GM19463 (cell line): Measurements from ENCODE around the gene ZNF578.
"Not testable (repeated sequence)": the region's sequence is repeated elsewhere in the genome, so short reads cannot be mapped to it uniquely, and the experiment has no call there.

Experiments
- ATAC-seq: cut with Tn5 transposase; IDR thresholded peaks from one replicate; pipeline ENCODE4 v1.9.1; 2021; ENCODE audit warnings: mild to moderate bottlenecking, moderate library complexity; ENCODE audit not compliant: unreplicated experiment

Gene ZNF578

DNA sequence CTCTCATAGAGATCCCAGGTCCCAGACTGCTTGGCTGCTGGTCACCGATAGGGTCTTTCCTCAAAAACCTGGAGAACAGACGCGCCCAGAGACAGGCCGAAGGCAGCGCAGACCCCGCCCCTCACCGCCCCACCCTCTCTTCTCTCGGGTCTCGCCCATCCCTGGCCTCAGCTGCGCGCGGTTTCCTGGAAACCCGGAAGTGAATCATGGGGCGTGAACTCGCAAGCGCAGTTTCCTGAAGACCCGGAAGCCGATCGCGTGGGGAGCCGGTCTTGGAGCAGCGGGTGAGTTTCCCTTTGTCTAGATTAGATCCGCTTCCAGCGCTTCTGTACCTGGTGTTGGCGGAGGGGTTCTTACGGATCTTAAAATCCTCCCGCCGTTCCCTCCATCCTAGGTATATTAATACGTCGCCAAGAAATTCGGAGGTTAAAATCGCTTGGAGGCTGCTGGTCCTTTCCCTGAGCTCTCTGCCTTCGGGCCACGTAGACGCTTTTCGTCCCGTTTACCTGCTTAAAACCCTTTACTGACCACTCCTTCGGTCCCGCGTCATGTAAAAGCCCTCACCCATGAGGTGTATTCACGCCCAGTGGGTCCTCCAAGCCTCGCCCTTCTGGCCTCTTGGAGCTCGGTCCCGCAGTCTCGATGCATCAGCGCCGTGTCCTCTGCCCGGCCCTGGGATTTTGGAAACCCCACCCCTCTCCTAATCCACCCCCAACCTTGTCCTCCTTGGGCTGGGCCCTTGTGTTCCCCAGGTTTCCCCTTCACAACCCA, at the start of gene ZNF578:
Gene ZNF578, plus strand, starts transcription at position 230 of the 771 bp plus-strand sequence. CDS start 48,293 bp downstream, outside the sequence.
- no peak for ATAC-seq

DNA sequence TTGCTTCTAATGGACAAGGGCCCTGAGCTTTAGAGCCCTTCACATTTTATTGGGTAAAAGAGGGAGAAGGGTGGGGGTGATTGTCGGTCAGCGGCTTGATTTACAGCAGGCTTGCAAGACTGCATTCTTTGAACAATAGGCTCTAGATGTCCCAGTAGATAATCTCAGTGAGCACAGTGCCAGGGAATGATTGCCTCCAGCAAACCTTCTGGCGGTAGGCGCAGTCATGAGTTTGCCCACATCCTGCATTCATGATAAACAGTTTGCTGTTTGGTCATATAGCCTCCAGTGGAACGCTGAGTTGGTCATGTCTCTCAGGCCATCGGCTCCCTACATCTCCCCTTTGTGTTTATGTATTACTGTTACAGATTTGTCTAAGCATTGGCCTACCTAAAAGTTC, 43.1 kb upstream of the ZNF578 start:
- no peak for ATAC-seq

DNA sequence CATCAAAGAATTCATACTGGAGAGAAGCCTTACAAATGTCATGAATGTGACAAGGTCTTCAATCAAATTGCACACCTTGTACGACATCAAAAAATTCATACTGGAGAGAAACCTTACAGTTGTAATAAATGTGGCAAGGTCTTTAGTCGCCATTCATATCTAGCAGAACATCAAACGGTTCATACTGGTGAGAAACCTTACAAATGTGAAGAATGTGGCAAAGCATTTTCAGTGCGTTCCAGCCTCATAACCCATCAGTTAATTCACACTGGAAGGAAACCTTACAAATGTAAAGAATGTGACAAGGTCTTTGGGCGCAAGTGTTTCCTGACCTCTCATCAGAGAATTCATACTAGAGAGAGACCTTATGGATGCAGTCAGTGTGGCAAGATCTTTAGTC, 37.6 kb upstream of the ZNF578 start:
- ATAC-seq: no peak

DNA sequence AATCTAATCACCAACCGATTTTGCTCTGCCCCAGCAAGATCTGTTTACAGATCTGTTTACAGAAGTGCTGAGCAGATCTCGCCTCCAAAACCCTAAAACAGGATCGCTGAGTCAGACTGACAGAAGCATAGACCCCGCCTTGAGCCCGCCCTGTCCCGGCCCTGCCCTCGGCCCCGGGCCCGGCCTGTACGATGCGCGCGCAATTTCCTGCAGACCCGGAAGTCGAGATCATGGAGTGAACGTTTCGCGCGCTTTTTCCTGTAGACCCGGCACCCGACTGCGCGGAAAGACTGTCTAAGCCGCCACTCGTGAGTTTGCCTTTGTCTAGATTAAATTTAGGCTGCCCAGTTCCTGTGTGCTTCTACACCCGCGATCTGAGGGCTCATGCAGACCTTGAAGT, 24.4 kb upstream of the ZNF578 start, which contains the start of gene ZNF534:
Gene ZNF534, plus strand, starts transcription at position 212 of the 400 bp plus-strand sequence. CDS start 2,327 bp downstream, outside the sequence.
- no peak for ATAC-seq

DNA sequence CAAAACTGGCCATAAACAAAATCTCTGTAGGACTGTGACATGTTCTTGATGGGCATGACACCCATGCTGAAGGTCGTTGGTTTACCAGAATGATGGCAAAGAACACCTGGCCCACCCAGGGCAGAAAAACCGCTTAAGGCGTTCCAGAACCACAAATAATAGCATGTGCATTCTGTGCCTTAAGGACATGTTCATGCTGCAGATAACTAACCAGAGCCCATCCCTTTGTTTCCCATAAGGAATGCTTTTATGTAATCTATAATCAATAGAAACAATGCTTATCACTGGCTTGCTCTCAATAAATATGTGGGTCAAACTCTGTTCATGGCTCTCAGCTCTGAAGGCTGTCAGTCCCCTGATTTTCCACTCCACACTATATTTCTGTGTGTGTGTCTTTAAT, 11.2 kb upstream of the ZNF578 start:
- no peak for ATAC-seq

DNA sequence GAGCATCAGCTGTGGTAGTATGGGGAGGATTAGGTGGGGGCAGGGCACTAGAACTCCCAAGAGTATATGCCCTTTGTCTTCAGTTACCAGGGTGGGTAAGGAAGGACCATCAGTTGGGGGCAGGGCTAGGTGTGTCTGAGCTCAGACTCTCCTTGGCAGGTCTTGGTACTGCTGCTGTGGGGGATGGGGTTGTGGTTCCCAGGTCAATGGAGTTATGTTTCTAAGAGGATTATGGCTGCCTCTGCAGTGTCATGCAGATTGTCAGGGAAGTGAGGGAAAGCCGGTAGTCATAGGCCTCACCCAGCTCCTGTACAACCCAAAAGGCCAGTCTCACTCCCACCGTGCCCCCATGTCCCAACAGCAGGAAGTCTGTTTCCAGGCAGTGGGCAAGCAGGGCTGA, 8.8 kb upstream of the ZNF578 start:
- ATAC-seq: no peak

- ATAC-seq: no peak
These were observed 2.1 kb upstream of the ZNF578 start for GRCh38 chr19:52451241-52451640.

- ATAC-seq: no peak
These were observed 11.6 kb downstream of the ZNF578 start for GRCh38 chr19:52464798-52465470.

DNA sequence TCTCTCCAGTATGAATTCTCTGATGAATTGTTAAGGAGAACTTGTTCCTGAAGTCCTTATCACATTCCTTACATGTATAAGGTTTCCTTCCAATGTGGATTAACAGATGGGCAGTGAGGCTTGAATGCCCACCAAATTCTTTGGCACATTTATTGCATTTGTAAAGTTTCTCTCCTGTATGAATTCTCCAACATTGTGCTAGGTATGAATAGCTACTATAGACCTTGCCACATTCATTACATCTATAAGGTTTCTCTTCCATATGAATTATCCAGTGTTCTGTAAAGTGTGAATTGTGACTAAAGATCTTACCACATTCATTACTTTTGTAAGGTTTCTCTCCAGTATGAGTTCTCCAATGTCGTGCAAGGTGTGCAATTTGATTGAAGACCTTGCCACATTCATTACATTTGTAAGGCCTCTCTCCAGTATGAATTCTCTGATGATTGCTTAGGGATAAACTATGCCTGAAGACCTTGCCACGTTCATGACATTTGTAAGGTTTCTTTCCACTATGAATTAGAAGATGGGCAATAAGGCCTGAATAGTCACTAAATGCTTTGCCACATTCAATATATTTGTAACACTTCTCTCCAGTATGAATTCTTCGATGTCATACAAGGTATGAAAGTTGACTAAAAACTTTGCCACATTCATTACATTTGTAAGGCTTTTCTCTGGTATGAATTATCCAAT, 20.4 kb downstream of the ZNF578 start:
- no peak for ATAC-seq

GRCh38 chr19:52474351-52475127, 21.2 kb downstream of the ZNF578 start:
- ATAC-seq: no peak

- ATAC-seq: not testable (repeated sequence)
These were observed 30.9 kb downstream of the ZNF578 start for GRCh38 chr19:52484111-52484743.

GRCh38 chr19:52485064-52485463, 31.7 kb downstream of the ZNF578 start:
- ATAC-seq: not testable (repeated sequence)

DNA sequence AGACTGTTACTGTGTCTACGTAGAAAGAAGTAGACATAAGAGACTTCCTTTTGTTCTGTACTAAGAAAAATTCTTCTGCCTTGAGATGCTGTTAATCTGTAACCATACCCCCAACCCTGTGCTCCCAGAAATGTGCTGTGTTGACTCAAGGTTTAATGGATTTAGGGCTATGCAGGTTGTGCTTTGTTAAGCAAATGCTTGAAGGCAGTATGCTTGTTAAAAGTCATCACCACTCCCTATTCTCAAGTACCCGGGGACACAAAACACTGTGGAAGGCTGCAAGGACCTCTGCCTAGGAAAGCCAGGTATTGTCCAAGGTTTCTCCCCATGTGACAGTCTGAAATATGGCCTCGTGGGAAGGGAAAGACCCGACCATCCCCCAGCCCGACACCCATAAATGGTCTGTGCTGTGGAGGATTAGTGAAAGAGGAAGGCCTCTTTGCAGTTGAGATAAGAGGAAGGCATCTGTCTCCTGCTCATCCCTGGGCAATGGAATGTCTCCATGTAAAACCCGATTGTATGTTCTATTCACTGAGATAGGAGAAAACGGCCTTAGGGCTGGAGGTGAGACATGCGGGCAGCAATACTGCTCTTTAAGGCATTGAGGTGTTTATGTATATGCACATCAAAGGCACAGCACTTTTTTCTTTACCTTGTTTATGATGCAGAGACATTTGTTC, 32.3 kb downstream of the ZNF578 start:
- ATAC-seq: not testable (repeated sequence)

DNA sequence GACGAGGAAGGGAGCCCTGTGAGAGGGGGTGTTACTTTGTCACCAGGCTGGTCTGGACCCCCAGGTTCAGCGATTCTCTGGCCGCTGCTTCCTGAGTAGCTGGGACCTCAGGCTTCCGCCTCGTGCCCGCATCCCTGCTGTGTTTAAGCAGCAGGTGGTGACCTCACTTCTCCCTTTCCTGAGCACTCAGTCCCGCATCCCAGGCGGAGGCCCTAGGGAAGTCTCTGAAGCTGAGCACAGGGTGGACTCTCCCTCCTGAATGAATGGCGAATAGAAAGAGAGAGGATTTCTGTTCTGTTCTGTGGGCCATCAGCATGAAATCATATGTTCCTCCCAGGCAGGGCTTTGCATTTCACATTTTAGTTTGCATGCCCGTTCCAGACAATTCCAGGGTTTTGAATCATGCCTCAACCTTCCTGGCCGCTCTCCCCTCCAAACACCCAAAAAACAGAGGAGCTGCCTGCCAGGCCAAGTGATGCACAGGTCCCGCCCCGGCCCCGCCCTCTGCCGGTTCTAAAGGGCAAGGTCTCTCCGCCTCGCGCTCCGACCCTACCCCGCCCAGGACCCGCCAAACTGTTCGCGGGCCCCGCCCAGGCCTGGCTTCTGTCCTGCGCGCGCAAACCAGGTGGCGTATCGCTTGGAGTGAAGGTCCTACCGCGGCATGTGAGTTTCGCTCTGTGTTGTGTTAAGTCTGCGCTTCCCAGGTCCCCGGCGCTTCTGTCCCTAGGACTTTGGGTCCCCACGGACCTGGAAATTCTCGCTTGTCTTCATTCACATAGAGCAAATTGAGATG, 39.0 kb downstream of the ZNF578 start:
- ATAC-seq: no peak

DNA sequence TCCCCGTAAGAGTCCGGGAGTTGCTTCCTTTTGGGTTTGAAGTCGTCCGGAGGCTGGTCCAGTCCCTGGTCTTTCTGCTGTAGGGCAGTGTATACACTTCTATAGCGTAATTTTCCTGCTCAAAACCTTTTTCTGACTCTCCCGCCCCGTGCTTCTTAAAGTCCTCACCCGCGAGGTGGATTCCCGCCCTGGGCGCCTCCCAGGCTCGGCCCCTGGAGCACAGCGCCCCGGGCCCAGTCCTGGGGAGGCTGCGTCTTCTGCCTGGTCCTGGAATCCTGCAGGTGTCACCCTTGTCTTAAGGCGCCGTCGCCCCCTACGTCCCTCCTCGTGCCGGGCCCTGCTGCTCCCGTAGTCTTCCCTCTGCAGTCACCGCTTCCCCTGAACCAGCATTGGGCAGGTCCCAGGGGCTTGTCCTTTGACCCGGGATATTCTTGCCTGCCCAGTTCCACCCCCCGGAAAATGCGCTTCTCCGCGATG, 39.7 kb downstream of the ZNF578 start:
- ATAC-seq: no peak

DNA sequence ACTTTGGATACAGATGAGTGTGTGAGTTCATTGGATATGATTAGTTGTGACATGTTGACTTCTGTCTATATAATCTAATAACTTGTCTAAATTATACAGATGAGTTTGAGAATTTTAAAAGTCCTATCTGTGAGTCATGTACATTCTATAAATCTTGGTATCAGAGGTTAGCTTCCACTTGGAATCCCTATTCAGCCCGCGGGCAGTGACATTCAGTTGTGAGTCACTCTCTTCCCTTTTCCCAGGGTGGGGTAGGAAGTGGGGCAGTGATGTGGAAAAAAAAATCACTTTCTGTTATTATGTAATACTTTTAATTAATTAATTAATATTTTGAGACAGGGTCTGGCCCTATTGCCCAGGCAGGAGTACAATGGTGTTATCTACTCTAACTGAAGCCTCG, 41.2 kb downstream of the ZNF578 start:
- ATAC-seq: no peak

DNA sequence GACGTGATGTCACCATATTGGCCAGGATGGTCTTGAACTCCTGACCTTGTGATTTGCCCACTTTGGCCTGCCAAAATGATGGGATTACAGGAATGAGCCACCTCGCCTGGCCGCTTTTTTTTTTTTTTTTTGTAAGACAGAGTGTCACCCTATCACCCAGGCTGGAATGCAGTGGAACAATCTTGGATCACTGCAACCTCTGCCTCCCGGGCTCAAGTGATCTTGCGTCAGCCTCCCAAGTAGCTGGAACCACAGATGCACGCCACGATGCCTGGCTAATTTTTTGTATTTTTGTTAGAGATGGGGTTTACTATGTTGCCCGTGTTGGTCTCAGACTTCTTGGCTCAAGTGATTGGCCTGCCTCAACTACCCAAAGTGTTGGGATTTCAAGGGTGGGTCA, 45.2 kb downstream of the ZNF578 start:
- ATAC-seq: no peak

GRCh38 chr19:52500474-52500873, 47.1 kb downstream of the ZNF578 start:
- not testable (repeated sequence) for ATAC-seq

DNA sequence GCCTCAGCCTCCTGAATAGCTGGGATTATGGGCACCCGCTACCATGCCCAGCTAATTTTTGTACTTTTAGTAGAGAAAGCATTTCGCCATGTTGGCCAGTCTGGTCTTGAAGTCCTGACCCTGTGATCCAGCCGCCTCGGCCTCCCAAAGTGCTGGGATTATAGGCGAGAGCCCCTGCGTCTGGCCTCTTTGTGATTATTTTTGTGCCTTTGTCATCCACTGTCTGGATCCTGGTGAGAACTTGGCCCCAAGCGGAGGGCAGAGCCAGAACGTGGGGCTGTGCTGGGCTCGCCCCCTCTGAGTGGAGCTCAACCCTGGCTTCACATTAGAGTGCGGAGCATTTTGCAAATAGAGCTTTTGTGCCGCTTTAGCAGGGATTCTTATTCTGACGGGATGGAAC, 47.6 kb downstream of the ZNF578 start:
- ATAC-seq: not testable (repeated sequence)
